Hematopoietic multipotent progenitor cell treated with erythropoietin and hydrocortisone succinate and interleukin-3 and kit ligand, for 8 days (in vitro differentiated cells): ENCODE data around the gene ZDHHC3.
"Not testable (repeated sequence)": the region's sequence is repeated elsewhere in the genome, so short reads cannot be mapped to it uniquely, and the experiment has no call there.

Experiments used
- DNase-seq: peaks from one replicate; pipeline ENCODE4 v3.0.0-alpha.2; 2015

The ZDHHC3 gene

DNA sequence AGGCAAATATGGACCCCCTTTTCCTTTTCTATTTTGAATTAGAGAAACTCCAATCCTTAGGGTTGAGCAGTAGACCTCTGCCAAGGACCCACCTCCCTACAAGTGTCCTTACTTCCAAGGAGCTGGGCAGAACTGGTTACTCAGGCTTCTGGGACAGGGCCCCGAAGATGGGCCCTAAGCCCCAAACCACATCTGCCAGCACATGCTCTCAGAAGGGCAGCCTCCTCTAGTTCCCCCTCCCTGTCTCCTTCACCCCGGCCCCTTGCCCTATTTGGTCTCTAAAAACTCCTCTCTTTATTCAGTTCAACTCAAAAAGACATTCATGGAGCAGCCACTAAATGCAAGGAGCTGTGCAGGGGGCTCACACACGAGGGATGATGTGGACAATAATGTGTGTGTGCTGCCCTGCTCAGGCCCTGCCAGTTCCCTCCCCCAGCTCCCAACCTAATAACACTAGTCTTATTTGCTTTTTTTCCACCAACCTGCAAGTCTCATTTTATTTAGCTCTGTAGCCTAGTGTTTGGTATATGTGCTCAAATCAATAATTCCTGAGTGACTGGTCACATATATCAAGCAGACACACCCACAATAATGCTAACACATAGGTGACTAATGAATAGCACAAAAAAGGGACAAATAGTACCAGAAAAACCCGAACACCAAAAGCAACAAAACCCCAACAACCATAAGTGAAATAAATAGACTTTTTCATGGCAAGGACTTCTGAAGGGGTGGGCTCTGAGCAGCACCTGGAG lies 12.2 kb downstream of the ZDHHC3 start:
- no peak for DNase-seq

- no peak for DNase-seq
Observed at GRCh38 chr3:44962621-44963393, 13.2 kb downstream of the ZDHHC3 start.

DNA sequence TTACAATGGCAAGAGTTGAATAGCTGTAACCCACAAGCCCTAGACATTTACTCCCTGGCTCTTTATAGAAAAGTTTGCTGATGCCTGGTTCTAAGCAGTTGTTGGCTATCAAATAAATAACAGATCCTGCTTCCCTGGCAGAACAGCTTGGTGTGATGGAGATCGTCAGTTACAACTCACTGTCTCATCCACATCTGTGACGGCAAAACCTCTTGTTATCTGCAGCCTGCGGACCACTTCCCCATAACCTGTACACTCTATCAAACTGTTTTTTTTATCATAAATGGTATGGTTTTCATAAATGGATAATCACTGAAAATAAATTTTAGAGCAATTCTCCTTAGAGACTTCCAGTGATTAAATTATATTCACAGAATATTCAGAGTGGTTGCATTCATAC lies 14.1 kb downstream of the ZDHHC3 start:
- DNase-seq, result no peak

DNA sequence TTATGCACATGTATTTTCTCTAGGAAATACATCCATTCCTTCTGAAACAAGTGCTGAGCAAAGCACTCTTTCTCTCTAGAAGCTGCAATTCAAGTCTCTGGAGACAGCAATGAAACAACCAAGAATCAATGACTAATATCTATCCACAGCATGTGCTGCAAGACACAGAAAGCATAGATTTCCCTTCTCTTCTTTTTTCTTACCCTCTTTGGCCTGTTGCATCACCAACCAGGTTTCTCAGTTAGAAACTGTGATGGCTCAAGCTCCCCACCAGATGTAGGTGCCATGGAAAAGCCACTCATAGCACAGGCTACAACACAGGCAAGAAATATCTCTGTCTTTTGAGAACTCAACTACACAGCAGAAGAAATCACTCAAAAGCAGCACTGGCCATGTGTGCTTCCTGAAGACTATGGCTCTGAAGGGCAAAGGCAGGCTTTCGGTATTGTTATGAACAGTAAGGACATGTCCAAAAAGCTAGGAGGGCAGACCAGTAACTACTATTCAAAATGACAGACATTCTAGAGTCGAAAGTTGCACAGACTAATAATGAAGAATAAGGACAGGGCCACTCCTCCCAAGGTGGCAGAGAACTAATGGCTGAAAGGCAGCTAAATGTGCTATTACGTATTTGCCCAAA lies 15.5 kb downstream of the ZDHHC3 start:
- no peak for DNase-seq

- DNase-seq, result no peak
Observed at GRCh38 chr3:44958386-44958785, 17.6 kb downstream of the ZDHHC3 start.

- no peak for DNase-seq
Observed at GRCh38 chr3:44957986-44958385, 18.0 kb downstream of the ZDHHC3 start.

DNA sequence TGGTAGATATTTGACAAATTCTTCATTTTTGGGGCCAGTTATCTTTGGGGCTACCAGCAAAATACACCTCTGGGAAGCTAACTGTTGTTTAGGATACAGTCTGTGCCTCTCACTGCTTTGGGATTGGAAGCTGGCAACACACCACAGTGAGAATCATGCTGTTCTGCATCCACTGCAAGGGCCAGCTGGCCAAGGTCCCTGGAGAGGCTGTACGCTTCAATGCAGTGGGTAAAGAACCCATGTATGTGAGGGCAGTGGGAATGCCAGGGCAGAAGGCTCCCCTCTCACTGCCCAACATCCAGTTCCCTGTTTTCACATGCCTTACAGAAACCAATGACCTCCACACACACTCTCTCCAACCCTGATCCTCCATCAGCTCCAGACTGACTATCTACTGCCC lies 20.1 kb downstream of the ZDHHC3 start:
- no peak for DNase-seq

- no peak for DNase-seq
Observed at GRCh38 chr3:44954962-44955361, 21.0 kb downstream of the ZDHHC3 start.

- no peak for DNase-seq
Observed at GRCh38 chr3:44954304-44954703, 21.7 kb downstream of the ZDHHC3 start.

DNA sequence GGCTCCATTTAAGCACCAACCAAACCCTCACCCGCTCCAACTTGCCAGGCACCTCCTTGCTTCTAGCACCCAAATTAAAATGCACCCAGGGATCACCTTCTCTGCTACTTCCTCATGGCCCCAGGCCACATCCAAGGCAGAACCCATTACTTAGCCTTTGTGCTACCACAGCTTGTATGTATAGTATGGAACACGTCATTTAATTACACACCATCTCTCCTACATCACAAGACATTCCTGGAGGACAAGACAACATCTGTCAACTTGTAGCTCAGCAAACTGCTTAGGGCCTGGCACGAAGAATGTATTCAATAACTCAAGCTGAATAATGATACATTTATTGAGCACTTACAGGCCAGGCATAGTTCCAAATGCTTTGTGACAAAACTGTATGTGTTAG lies 23.3 kb downstream of the ZDHHC3 start:
- DNase-seq, result no peak

- DNase-seq, result no peak
Observed at GRCh38 chr3:44950275-44950734, 25.7 kb downstream of the ZDHHC3 start.

- not testable (repeated sequence) for DNase-seq
Observed at GRCh38 chr3:44949770-44950169, 26.2 kb downstream of the ZDHHC3 start.

DNA sequence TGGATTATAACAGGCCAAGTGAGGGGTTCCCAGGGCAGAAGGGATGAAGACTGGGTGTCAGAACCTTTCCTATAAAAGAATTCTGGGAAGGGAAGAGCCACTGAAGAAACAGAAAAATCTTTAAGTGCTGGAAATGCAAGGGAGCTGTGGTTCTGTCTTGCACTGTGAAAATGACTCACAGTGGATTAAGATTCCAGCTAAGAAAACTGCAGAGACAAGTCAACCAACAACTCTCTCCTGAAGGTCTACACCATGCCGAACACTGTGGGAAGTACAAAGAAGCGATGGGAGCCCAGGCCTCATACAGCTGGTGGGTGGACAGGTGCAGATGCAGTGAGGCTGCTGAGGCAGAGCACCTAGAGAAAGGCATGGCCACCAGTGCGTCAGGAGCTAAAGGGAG lies 27.7 kb downstream of the ZDHHC3 start:
- DNase-seq, result no peak

GRCh38 chr3:44942202-44942921 lies 33.6 kb downstream of the ZDHHC3 start:
- no peak for DNase-seq

DNA sequence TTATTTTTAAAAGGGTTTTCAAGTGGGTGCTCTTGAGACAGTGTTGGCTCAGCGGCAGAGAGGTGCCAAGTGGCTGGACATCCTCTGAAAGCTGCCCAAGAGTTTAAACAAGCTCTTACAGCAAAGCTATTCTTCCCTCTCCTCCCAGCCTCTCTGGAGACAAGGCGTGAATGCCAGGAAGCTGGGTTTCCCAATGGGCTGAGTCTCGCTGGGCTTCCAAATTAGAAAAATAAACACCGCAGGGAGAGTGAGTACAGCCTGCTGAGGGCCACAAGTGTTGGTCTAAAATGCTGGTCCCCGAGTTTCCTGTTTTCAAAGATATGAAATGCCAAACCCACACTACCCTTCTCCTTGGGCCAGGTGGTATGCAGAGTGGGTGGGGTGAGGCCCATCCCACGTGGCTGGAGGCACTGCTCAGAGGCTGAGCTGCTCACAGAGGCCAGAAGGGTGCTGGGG lies 36.4 kb downstream of the ZDHHC3 start:
- DNase-seq, result no peak

GRCh38 chr3:44932986-44933944 lies 42.7 kb downstream of the ZDHHC3 start:
- no peak for DNase-seq

DNA sequence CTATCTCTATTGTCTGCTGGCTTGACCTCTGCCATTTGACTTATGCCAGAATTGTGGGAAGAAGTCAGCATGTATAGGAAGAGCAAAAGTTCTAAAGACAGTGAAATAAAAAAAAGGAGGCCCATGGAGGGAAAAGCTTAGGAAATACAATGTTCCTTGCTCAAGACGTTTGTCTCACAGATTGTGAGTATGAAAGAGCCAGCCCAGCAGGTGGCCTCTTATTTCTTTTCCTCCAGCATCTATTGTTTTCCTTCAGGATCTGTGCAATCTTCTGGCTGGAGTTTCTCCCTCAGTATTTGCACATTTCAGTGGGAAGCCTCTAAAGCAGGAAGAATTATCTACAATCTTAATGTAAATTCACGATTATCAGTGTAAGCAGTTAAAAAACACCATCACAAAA lies 43.7 kb downstream of the ZDHHC3 start:
- DNase-seq, result no peak

GRCh38 chr3:44931791-44932190 lies 44.2 kb downstream of the ZDHHC3 start:
- no peak for DNase-seq

DNA sequence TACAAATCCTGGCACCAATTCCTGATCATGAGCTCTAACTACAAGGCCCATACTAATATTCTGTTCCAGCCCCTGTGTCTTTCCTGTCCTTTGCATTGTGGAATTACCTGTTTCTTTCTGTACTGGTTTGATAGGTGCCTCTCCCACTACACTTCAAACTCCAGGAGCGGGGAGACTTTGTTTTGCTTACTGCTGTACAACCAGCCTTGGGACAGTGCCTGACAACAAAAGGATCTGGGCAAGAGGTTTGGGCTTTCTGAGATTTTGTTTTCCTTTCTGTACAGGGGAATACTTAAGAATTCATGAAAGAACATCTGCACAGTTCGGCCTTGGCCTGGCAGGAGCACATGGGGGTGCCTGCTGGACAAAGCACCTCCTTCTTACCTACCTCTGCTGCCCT lies 45.1 kb downstream of the ZDHHC3 start:
- DNase-seq, result no peak

DNA sequence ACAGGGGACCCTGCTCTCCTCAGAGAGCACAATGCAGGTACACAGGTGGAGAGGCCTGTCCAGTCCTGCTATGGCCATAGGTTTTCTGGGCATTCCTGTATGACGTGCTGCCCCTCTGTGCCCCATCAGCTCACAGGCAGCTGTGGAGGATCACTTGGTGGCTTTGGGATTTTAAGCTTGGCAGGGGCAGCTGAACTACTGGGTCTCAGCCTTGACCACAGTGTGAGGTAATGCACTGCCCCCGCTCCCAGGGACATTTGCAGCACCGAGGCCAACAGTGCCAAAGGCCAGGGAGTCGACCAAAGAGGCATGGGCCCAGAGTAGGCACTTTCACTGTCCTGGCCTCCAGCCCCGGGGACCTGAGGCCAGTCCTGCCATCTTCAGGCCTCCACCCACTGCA lies 46.2 kb downstream of the ZDHHC3 start:
- DNase-seq, result no peak

- peak; percentile 66 for DNase-seq
Observed at GRCh38 chr3:44927371-44927770, 48.6 kb downstream of the ZDHHC3 start.

DNA sequence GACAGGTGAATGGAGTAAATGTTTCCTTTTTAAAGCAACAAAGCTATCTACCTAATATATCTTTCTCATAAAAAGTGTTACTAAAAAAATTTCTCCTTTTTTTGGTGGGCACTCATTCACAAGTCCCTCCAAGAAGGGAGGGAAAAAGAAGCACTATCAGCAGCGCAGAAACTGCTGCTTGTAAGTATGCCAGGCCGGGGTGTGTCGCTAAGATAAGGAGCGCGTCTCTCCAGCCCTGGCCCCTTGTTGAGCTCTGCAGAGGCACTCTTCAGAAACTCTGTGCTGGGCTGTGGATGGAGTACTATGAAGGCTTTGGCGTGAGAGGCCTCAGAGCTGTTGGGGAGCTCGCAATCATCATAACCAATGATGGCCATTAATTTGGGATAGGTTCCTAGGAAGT lies 49.1 kb downstream of the ZDHHC3 start:
- peak; percentile 96 for DNase-seq
